Stimulated activated CD4-positive, alpha-beta T cell treated with anti-CD3 and anti-CD28 coated beads, Interleukin-12 subunit alpha, Interleukin-12 subunit beta, amount 100 ng/mL, for 48 hours (primary cell): ENCODE data around the gene CCDC30.
"Not testable (repeated sequence)": the region's sequence is repeated elsewhere in the genome, so short reads cannot be mapped to it uniquely, and the experiment has no call there.

Source experiments
- DNase-seq, 3 donors: peaks; one replicate each; pipeline ENCODE4 v3.0.0-alpha.2; 2020; ENCODE audit warnings: low read depth in 2 of 3, low spot score in 1 of 3

Gene CCDC30

DNA sequence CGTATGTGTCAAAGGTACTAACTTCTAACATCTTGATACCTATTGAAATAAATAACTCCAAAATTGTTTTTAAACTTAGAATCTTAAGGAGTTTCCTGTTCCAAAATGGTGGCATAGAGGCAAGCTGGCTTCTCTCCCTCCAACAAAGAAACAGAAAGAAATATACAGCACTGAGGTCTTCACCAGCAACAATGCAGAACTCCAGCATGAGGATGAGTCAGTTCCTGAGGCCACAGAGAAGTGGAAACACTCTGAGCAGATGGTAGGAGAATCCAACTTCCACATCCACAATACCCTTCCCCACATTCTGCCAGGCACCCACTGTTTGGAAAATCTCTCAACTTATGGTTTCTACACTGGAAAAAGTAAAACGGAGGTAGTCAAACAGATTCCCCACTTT, 183.0 kb downstream of the CCDC30 start:
- DNase-seq = no peak

GRCh38 chr1:42657201-42657600, 194.1 kb downstream of the CCDC30 start:
- DNase-seq = no peak

DNA sequence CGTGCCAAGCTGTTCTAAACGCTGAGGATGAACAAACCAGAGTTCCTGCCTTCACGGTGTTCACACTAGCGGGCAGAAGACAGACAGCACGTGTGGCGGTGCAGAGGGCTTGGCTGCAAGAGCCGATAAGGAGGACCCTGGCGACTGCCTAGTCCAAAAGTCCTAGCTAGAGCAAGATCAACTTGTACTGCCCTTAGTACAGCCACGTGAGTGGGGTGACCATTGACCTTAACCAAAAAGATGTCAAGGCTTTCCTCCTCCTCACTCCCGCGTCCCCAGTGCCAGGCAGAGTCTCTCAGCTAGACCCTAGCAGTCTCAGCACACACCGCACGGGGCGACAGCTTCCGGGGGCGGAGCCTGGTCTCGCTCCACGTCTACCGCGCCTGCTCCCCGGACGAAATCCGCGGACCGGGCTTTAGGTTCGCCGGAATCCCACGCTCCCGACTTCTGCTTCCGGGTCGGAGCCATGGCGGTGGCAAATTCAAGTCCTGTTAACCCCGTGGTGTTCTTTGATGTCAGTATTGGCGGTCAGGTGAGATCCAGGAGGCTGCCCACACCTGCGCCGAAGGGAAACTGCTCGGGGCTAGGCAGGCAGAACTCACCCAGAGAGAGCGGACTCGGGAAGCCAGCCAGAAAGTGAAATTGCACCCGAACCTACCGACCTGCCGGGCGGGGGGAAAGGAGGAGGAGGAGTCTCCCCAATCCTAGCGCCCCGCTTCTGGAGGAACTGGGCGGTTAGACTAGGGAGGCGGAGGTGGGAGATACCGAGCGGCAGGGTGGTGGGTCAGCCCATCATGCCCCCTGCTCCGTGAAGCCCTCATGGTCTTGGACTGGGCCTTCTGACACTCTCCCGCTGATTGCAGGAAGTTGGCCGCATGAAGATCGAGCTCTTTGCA, 195.1 kb downstream of the CCDC30 start, which contains the start of gene PPIH:
Gene PPIH, plus strand, starts transcription at position 443 of the 896 bp plus-strand sequence. Its CDS starts 24 bp downstream, at position 467.
- peak; percentile 90 to 95 (median 92) for DNase-seq

- no peak for DNase-seq
These were observed 195.8 kb downstream of the CCDC30 start for GRCh38 chr1:42658877-42659337.

DNA sequence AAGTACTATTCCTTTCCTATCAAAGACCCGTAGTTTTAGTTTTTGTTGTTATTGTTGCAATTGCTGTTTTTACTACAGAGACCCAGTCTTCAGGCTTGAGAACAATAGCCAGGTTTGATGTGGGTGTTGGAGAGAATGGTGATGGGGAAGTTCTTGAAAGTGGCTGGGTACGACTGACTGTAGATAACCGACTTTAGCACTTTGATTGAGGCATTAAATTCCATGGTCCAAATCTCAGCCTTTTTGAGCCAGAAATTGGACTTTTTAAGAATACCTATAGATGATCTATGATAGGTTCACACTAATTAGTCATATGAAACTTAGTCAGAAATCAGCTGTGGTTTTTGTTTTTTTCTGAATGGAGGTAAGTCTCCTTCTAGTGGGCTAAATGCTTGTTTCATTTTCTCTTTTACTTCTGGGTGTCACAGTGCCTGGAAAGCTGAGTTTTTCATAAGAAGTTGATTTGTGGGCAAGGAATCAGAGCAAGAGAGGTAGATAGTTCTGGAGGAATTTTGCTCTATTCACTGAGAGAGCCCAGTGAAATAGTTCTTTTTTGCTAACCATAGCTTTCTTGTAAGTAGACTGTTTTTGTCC, 197.9 kb downstream of the CCDC30 start:
- no peak for DNase-seq

- no peak for DNase-seq
These were observed 206.8 kb downstream of the CCDC30 start for GRCh38 chr1:42669936-42670335.

DNA sequence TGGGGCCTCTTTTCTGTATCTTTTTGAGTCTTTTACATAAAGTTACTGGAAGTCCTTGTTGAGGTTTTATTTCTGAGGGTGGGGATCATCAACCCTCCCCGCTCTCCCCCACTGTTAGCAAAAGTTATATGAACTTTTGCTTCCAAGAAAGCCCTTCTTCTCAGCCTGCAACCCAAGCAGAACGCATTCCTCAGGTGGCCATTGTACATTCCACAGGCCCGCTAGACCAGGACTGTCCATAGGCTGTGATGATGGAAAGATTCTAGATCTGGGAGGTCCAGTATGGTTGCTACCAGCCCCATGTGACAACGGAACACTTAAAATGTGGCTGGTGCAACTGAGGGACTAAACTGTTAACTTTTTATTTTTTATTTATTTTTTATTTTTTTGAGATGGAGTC, 207.3 kb downstream of the CCDC30 start:
- no peak for DNase-seq

DNA sequence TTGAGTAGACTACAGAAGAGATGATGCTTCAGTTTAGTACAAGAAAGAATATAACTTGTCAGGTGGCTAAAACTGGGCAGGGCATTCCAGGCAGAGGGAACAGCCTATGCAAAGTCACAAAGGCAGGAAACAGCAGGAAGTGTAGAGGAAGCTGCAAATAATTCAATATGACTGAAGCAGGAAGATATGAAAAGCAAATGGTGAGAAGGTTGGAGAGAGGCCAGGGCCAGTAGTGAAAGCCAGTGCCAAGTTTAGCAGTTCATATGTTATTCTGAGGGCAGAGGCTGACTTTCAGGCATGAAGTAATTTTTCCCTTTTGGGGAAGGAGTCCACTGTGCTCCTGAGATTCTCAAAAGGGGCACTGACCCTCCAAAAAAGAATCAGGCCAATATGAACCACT, 211.1 kb downstream of the CCDC30 start:
- no peak for DNase-seq

- no peak for DNase-seq
These were observed 211.6 kb downstream of the CCDC30 start for GRCh38 chr1:42674682-42675081.

DNA sequence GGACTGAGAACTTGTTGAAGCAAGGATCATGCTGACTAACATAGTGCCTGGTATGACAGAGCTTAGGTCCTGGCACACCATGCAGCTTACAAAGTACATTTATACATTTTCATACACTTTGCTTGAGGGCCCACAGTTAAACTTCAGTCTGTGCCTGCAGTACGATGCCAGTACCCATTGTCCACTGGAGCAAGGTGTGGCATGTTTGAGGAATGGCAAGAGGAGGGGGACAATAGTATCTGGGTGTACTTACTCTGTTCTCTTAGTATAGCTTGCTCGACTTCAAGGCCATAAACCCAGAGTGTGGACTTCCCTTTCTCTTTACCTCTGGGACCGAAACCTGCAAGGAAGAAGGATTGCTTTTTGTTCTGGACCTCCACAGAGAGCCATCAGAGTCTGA, 212.4 kb downstream of the CCDC30 start:
- no peak for DNase-seq

GRCh38 chr1:42676534-42677087, 213.5 kb downstream of the CCDC30 start:
- DNase-seq = no peak

DNA sequence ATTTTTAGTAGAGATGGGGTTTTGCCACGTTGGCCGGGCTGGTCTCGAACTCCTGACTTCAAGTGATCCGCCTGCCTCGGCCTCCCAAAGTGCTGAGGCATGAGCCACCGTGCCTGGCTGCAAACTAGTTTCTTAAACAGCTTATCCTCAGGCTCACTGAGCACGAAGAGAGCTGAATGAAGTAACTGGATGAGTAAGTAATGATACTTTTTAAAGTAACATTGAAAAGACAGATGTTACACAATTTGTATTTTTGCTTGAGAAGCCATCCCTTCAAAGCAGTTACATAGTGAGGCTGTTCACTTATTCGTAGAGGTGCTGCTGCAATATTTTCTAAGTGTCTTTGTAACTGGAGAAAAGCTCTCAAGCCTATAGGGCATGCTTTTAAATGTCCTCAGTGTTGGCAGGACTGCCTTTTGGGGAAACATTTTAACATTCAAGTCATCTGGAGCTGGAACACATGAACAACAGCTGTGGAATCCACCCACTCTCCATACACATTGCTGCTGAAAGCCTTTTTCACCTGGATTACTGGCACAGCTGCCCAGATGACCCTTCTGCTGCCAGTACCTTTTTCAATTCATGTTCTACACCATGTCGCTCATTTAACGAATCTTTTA, 216.4 kb downstream of the CCDC30 start:
- DNase-seq = no peak

DNA sequence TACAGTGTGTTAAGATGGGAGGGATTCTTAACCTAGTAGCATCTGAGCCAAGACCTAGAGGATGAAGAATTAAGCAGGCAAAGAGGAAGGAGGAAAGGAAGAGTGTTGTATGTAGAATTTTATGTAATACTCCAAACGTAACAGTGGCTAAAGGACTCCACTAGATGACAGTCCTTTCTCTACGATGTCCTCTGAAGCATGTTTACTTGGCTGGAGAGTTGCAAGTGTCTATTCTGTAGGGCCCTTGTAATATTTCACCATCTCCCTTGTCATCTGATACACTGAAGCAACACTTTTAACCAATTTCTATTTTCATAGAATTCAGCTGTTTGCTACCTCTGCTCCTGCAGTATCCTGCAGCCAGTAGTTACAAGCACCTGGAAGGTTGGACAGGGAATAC, 217.0 kb downstream of the CCDC30 start:
- DNase-seq = no peak

- no peak for DNase-seq
These were observed 218.0 kb downstream of the CCDC30 start for GRCh38 chr1:42680921-42681683.

GRCh38 chr1:42681741-42682483, 218.8 kb downstream of the CCDC30 start, which contains the start of gene YBX1:
Gene YBX1 (plus strand): TSS chr1:42682418. CDS start chr1:42682566, 148 bp downstream.
- peak; percentile 91 to 97 (median 93) for DNase-seq

DNA sequence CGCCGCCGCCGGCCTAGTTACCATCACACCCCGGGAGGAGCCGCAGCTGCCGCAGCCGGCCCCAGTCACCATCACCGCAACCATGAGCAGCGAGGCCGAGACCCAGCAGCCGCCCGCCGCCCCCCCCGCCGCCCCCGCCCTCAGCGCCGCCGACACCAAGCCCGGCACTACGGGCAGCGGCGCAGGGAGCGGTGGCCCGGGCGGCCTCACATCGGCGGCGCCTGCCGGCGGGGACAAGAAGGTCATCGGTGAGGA, 219.3 kb downstream of the CCDC30 start:
- not testable (repeated sequence) for DNase-seq

DNA sequence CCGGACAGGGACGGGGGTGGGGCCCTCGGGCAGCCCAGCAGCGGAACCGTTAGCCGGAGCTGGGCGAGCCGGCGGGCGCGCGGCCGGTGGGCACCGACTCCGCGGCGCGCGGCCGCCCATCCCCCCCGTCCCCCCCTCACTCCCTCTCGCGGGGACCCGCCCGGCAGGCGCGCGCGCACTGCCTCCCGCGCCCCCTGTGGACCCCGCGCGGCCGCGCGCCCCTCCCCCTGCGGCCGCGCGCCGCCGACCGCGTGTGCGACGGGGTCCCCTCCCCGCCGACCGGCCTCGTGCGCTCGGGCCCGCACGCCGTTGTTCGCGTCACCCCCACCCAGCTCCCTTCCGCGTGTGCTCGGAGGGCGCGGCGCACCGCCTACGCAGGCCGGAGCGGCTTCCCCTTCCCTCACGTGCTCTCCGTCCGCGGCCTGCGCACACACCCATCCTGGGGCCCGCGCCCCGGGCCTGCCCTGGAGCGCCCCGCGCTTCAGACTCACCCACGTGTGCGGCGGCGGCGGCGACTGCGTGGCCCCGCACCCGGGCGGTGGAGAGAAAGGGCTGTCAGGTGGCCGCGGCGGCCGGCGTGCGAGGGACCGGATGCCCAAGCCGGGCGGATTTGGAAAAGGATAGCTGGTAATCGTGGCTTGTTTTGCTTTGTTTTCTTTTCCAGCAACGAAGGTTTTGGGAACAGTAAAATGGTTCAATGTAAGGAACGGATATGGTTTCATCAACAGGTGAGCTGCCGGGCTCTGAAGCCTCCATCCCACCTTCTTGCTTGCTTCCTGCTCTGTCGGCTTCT, 219.8 kb downstream of the CCDC30 start:
- DNase-seq = peak; percentile 18 to 51 (median 43)

DNA sequence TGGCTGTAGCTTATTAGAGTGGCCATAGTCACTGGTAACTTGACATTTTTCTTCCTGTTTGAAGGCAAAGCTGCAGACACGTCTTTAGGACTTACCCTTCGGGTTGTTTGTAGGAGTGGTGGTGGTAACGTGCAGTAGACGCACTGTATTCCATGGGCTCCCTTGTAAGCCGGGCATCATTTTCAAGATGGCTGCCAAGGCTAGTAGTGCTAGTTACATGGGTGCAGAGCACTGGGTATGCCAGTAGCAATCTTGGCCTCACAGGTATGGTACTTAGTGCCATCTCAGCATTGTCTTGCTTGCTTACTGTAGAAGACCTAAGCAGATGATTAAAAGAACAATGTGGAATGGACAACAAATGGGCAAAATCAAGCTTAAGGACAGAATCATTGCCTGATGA, 221.1 kb downstream of the CCDC30 start:
- DNase-seq = peak in 2 of 3 donors; percentile 8 to 16

DNA sequence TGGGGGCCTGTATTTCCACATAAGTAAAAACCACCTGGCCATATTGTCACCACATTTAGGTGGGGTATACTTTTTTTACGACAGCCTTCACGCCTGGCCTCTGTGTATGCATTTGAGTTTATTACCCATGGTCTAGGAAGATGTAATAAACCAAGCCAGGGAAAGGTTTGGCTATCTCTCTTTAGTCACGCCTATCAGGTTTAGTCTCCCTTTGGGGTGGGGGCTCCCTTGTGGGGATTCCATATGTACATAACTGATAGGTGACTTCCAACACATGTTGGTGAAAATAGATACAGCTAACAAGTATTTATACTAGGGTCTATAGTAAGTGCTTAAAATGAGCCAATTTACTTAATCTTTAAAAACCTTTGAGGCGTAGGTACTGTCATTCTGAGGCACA, 223.3 kb downstream of the CCDC30 start:
- DNase-seq = no peak

- DNase-seq = no peak
These were observed 226.8 kb downstream of the CCDC30 start for GRCh38 chr1:42689912-42690311.
